ENCODE results near the gene PMM2. TPM values are rescaled to one million over a fixed set of nuclear protein-coding genes. Genes with fewer than 3 reads are reported as not detected.

Gene PMM2
- polyA plus RNA-seq, 4 donors, result 21.1 to 48.1 (median 36.0) TPM

DNA sequence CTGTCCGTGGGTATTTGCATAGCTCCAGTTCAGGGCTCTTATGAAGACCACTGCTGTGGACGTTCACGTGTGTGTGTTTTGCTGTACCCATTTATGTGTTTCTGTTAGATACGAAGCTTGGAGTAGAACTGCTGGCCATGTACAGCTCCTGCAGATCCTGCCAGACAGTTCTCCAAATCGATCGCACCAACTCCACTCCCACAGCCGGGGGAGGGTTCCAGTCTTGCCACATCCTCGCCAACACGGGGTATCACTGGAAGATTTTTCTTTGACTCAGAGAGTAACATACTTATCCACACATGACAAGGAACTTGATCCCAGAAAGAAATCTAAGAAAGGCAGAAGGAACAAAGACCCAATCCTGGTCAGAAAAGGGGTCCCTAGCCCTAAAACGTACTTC, 37.6 kb upstream of the PMM2 start:
- WGBS, 3 donors, result 88 to 91% (median 90%) methylated on average over 10 of the region's 10 CpGs
- Histone ChIP-seq H3K4me1 (ENCODE audit: control insufficient read depth in 3 of 3, insufficient read depth in 2 of 3, low read depth in 1 of 3, low read length in 2 of 3) (peaks cover 0 to 3% (median 0%) of the 10 kb centered on the region in 3 donors), H3K27ac (ENCODE audit: low read depth in 1 of 3, low read length in 2 of 3) (no peak overlapping the region), H3K36me3 (ENCODE audit: control insufficient read depth in 3 of 3, insufficient read depth in 2 of 3, low read depth in 1 of 3, low read length in 3 of 3) (peaks cover 0 to 73% (median 12%) of the 10 kb centered on the region in 3 donors), H3K4me3 (ENCODE audit: low read depth in 1 of 3, low read length in 3 of 3) (no peak overlapping the region), H3K27me3 (ENCODE audit: control insufficient read depth in 3 of 3, insufficient read depth in 3 of 3, low read length in 3 of 3) (no peaks in the 10 kb centered on the region), H3K9me3 (ENCODE audit: control insufficient read depth in 2 of 2, insufficient read depth in 1 of 2, low read depth in 1 of 2, low read length in 1 of 2) (no peaks in the 10 kb centered on the region)
- FAIRE-seq, result no peak
- DNase-seq, result no peak

DNA sequence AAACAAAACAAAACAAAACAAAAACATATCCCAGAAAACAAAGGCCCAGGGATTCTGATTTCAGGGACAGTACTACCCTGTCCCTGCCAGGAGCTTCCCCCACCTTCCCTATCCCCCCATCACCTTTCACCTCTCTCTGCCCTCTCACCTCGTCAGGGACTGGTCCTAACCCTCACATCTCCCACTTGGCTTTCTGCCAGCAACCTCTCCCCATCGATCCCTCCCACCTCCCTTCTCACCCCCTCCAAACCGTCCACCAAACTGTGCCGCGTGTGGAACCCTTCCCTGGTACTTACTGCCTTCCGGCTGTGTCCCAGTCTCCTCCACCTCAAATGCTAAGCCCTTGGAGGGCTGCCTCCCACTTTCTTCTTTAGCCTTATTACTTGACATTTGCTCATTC, 36.6 kb upstream of the PMM2 start:
- Histone ChIP-seq H3K27ac (ENCODE audit: low read depth in 1 of 3, low read length in 2 of 3) (no peak overlapping the region), H3K36me3 (ENCODE audit: control insufficient read depth in 3 of 3, insufficient read depth in 2 of 3, low read depth in 1 of 3, low read length in 3 of 3) (peaks cover 0 to 73% (median 12%) of the 10 kb centered on the region in 3 donors), H3K9me3 (ENCODE audit: control insufficient read depth in 2 of 2, insufficient read depth in 1 of 2, low read depth in 1 of 2, low read length in 1 of 2) (no peaks in the 10 kb centered on the region), H3K4me3 (ENCODE audit: low read depth in 1 of 3, low read length in 3 of 3) (no peak overlapping the region), H3K4me1 (ENCODE audit: control insufficient read depth in 3 of 3, insufficient read depth in 2 of 3, low read depth in 1 of 3, low read length in 2 of 3) (no peaks in the 10 kb centered on the region), H3K27me3 (ENCODE audit: control insufficient read depth in 3 of 3, insufficient read depth in 3 of 3, low read length in 3 of 3) (no peaks in the 10 kb centered on the region)
- WGBS, 3 donors, result 81 to 85% (median 82%) methylated on average over 6 of the region's 6 CpGs
- DNase-seq, result no peak
- FAIRE-seq, result no peak

DNA sequence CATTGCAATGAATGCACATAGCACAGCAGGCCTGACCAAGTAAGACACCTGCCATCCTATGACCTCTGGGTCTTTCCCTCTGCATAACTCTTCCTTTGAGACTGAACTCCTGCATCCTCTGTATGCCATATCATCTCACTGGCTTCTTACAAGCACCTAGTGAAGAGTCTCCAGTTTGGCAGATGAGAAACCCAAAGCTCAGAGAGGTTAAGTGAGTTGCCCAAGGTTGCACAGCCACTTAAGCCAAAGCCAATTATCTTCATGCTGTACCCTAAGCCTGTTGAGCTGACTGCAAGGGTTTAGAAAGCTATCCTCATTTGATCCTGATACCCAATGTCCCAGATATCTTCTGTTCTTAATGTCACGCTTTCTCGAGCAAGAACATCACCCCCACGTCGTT, 35.4 kb upstream of the PMM2 start:
- H3K27me3 ChIP-seq (ENCODE audit: control insufficient read depth in 3 of 3, insufficient read depth in 3 of 3, low read length in 3 of 3), result no peaks in the 10 kb centered on the region
- no peaks in the 10 kb centered on the region for H3K9me3 ChIP-seq (ENCODE audit: control insufficient read depth in 2 of 2, insufficient read depth in 1 of 2, low read depth in 1 of 2, low read length in 1 of 2)
- FAIRE-seq (no peak), DNase-seq (no peak)
- H3K4me1 ChIP-seq (ENCODE audit: control insufficient read depth in 3 of 3, insufficient read depth in 2 of 3, low read depth in 1 of 3, low read length in 2 of 3), result no peaks in the 10 kb centered on the region
- H3K36me3 ChIP-seq (ENCODE audit: control insufficient read depth in 3 of 3, insufficient read depth in 2 of 3, low read depth in 1 of 3, low read length in 3 of 3), result peaks cover 0 to 74% (median 14%) of the 10 kb centered on the region in 3 donors
- WGBS, 3 donors, result 90 to 98% (median 93%) methylated on average over 4 of the region's 4 CpGs
- H3K27ac ChIP-seq (ENCODE audit: low read depth in 1 of 3, low read length in 2 of 3), result no peak overlapping the region
- no peak overlapping the region for H3K4me3 ChIP-seq (ENCODE audit: low read depth in 1 of 3, low read length in 3 of 3)

DNA sequence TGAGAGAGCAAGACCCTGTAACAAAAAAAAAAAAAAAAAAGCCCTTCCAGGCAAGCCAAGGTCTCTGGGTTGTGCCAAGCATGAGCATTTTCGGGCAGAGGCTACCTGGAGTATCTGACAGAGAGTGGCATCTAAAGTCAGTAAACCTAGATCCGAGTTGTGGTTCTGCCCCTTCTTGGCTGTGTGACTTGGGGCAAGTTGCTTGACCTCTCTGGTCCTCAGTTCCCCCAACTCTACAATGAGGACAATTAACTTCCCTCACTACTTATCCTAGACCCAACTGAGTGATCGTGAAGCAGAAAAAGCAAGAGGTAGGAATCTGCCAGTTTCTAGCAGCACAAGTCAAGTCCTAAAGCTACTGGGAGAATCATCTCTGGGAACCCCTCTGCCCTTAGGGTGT, 34.6 kb upstream of the PMM2 start:
- Histone ChIP-seq H3K4me1 (ENCODE audit: control insufficient read depth in 3 of 3, insufficient read depth in 2 of 3, low read depth in 1 of 3, low read length in 2 of 3) (no peaks in the 10 kb centered on the region), H3K27ac (ENCODE audit: low read depth in 1 of 3, low read length in 2 of 3) (no peak overlapping the region), H3K9me3 (ENCODE audit: control insufficient read depth in 2 of 2, insufficient read depth in 1 of 2, low read depth in 1 of 2, low read length in 1 of 2) (no peaks in the 10 kb centered on the region), H3K4me3 (ENCODE audit: low read depth in 1 of 3, low read length in 3 of 3) (no peak overlapping the region), H3K36me3 (ENCODE audit: control insufficient read depth in 3 of 3, insufficient read depth in 2 of 3, low read depth in 1 of 3, low read length in 3 of 3) (peaks cover 0 to 70% (median 11%) of the 10 kb centered on the region in 3 donors), H3K27me3 (ENCODE audit: control insufficient read depth in 3 of 3, insufficient read depth in 3 of 3, low read length in 3 of 3) (no peaks in the 10 kb centered on the region)
- WGBS, 3 donors, result 92 to 98% (median 92%) methylated on average over 3 of the region's 3 CpGs
- FAIRE-seq, result no peak
- DNase-seq, result no peak

DNA sequence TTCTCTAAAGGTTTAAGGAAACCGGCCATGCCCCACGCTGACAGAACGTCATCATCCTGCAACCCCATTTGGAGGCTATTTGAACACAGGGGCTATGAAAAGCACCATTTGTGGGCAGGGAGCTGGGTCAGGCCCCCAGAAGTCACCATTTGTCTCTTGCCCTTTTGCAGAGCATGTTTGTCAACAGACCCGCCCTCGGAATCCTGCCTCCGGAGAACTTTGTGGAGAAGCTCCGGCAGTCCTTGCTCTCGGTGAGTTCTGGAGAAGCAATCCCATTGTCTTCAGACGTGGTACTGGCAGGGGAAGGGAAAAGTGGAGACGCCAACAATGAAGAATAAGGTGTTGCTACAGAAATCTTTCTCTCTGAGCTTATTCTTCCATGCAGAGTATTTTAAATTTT, 33.7 kb upstream of the PMM2 start:
- no peaks in the 10 kb centered on the region for H3K27me3 ChIP-seq (ENCODE audit: control insufficient read depth in 3 of 3, insufficient read depth in 3 of 3, low read length in 3 of 3)
- DNase-seq, result no peak
- H3K9me3 ChIP-seq (ENCODE audit: control insufficient read depth in 2 of 2, insufficient read depth in 1 of 2, low read depth in 1 of 2, low read length in 1 of 2), result no peaks in the 10 kb centered on the region
- 74 to 92% (median 89%) methylated on average over 10 of the region's 10 CpGs for WGBS, 3 donors
- no peak overlapping the region for H3K27ac ChIP-seq (ENCODE audit: low read depth in 1 of 3, low read length in 2 of 3)
- no peak overlapping the region for H3K4me3 ChIP-seq (ENCODE audit: low read depth in 1 of 3, low read length in 3 of 3)
- FAIRE-seq, result no peak
- peaks cover 0 to 72% (median 11%) of the 10 kb centered on the region in 3 donors for H3K36me3 ChIP-seq (ENCODE audit: control insufficient read depth in 3 of 3, insufficient read depth in 2 of 3, low read depth in 1 of 3, low read length in 3 of 3)
- H3K4me1 ChIP-seq (ENCODE audit: control insufficient read depth in 3 of 3, insufficient read depth in 2 of 3, low read depth in 1 of 3, low read length in 2 of 3), result no peaks in the 10 kb centered on the region

DNA sequence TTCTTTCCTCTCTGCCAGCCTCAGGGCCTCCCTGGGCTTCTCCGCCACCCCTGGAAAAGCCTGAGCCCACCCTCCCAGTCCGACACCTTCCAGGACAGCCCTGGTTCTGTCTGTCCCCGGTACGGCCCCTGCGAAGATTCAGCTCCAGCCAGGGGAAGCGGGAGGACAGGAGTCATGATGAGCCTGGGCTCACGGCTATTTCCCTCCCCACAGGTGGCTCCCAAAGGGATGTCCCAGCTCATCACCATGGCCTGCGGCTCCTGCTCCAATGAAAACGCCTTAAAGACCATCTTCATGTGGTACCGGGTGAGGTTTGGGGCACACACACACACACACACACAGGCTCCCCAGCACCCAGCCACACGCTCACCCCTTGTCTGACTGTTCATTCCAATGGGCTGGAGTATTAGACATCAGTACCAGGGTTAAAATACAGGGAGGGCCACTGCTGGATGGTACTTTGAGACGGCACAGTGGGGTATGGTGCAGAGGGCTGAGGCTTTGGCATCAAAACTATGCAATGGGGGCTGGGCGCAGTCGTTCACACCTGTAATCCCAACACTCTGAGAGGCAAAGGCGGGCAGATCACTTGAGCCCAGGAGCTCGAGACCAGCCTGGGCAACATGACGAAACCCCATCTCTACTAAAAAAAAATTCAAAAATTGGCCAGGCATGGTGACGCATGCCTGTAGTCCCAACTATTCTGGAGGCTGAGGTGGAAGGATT, 33.0 kb upstream of the PMM2 start:
- WGBS, 3 donors, result 91 to 94% (median 91%) methylated on average over 18 of the region's 18 CpGs
- no peak for FAIRE-seq
- Histone ChIP-seq H3K36me3 (ENCODE audit: control insufficient read depth in 3 of 3, insufficient read depth in 2 of 3, low read depth in 1 of 3, low read length in 3 of 3) (peaks cover 0 to 73% (median 14%) of the 10 kb centered on the region in 3 donors), H3K4me3 (ENCODE audit: low read depth in 1 of 3, low read length in 3 of 3) (no peak overlapping the region), H3K9me3 (ENCODE audit: control insufficient read depth in 2 of 2, insufficient read depth in 1 of 2, low read depth in 1 of 2, low read length in 1 of 2) (no peaks in the 10 kb centered on the region), H3K27me3 (ENCODE audit: control insufficient read depth in 3 of 3, insufficient read depth in 3 of 3, low read length in 3 of 3) (no peaks in the 10 kb centered on the region), H3K27ac (ENCODE audit: low read depth in 1 of 3, low read length in 2 of 3) (no peak overlapping the region), H3K4me1 (ENCODE audit: control insufficient read depth in 3 of 3, insufficient read depth in 2 of 3, low read depth in 1 of 3, low read length in 2 of 3) (no peaks in the 10 kb centered on the region)
- no peak for DNase-seq

DNA sequence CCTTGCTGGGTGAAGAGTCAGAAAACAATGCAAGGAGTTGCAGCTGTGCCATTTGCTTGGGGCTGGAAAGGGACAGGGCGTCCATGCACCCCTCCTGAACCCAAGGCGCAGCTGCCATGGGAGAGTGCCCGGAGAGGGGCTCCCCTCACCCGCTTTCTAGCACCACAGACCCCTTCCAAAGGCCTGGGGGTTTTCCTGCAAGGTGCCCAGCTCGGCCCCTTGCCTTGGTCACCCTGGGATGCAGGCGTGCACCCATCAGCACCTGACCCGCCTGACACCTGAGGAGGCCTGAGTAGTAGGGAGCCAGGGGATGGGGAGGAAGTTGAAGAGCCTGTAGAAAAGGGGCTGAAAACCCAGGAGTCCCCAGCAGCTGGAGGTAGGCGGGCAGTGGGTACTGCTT, 30.5 kb upstream of the PMM2 start:
- no peak overlapping the region for H3K27ac ChIP-seq (ENCODE audit: low read depth in 1 of 3, low read length in 2 of 3)
- WGBS, 3 donors, result 92 to 96% (median 96%) methylated on average over 8 of the region's 8 CpGs
- no peaks in the 10 kb centered on the region for H3K27me3 ChIP-seq (ENCODE audit: control insufficient read depth in 3 of 3, insufficient read depth in 3 of 3, low read length in 3 of 3)
- H3K36me3 ChIP-seq (ENCODE audit: control insufficient read depth in 3 of 3, insufficient read depth in 2 of 3, low read depth in 1 of 3, low read length in 3 of 3), result peaks cover 0 to 68% (median 10%) of the 10 kb centered on the region in 3 donors
- FAIRE-seq, result no peak
- H3K4me1 ChIP-seq (ENCODE audit: control insufficient read depth in 3 of 3, insufficient read depth in 2 of 3, low read depth in 1 of 3, low read length in 2 of 3), result no peaks in the 10 kb centered on the region
- no peak overlapping the region for H3K4me3 ChIP-seq (ENCODE audit: low read depth in 1 of 3, low read length in 3 of 3)
- DNase-seq, result no peak
- no peaks in the 10 kb centered on the region for H3K9me3 ChIP-seq (ENCODE audit: control insufficient read depth in 2 of 2, insufficient read depth in 1 of 2, low read depth in 1 of 2, low read length in 1 of 2)

DNA sequence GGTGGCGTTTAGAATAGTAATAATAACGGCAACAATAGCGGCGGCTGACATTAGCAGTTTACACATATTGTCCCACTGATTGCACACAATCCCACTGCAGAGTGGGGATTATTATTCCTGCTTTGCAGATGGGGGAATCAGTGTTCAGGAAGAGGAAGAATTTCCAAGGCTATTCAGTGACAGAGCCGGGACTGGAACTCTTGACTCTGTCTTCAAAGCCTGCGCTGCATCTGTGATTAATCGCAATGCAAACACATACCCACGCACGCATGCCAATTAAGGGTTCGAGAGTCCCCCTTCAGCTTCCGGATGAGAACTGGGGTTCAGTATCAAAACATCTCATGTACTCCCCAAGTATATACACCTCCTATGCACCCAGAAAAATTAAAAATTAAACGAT, 29.4 kb upstream of the PMM2 start:
- DNase-seq, result no peak
- Histone ChIP-seq H3K27ac (ENCODE audit: low read depth in 1 of 3, low read length in 2 of 3) (no peak overlapping the region), H3K27me3 (ENCODE audit: control insufficient read depth in 3 of 3, insufficient read depth in 3 of 3, low read length in 3 of 3) (no peaks in the 10 kb centered on the region), H3K9me3 (ENCODE audit: control insufficient read depth in 2 of 2, insufficient read depth in 1 of 2, low read depth in 1 of 2, low read length in 1 of 2) (no peaks in the 10 kb centered on the region), H3K4me1 (ENCODE audit: control insufficient read depth in 3 of 3, insufficient read depth in 2 of 3, low read depth in 1 of 3, low read length in 2 of 3) (no peaks in the 10 kb centered on the region), H3K36me3 (ENCODE audit: control insufficient read depth in 3 of 3, insufficient read depth in 2 of 3, low read depth in 1 of 3, low read length in 3 of 3) (peaks cover 3 to 66% (median 16%) of the 10 kb centered on the region in 3 donors), H3K4me3 (ENCODE audit: low read depth in 1 of 3, low read length in 3 of 3) (no peak overlapping the region)
- no peak for FAIRE-seq
- WGBS, 3 donors, result 95 to 97% (median 96%) methylated on average over 12 of the region's 12 CpGs

DNA sequence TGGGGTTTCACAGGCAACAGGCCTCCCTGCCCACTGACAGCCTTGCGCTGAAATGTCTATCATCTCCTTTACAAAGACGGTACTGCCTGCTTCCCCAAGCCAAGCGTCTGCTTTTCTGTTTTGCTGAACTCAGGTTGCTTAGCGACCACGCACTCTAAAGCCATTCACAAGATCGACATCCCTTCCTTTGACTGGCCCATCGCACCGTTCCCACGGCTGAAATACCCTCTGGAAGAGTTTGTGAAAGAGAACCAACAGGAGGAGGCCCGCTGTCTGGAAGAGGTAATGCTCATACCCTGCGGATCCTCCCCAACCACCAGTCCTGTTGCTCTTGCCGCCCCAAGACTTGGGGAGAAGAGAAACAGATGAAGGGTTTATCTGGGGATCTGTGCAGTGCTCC, 28.9 kb upstream of the PMM2 start:
- WGBS, 3 donors, result 82 to 93% (median 92%) methylated on average over 12 of the region's 12 CpGs
- H3K9me3 ChIP-seq (ENCODE audit: control insufficient read depth in 2 of 2, insufficient read depth in 1 of 2, low read depth in 1 of 2, low read length in 1 of 2), result no peaks in the 10 kb centered on the region
- no peak for FAIRE-seq
- H3K27me3 ChIP-seq (ENCODE audit: control insufficient read depth in 3 of 3, insufficient read depth in 3 of 3, low read length in 3 of 3), result no peaks in the 10 kb centered on the region
- no peak overlapping the region for H3K4me3 ChIP-seq (ENCODE audit: low read depth in 1 of 3, low read length in 3 of 3)
- no peaks in the 10 kb centered on the region for H3K4me1 ChIP-seq (ENCODE audit: control insufficient read depth in 3 of 3, insufficient read depth in 2 of 3, low read depth in 1 of 3, low read length in 2 of 3)
- DNase-seq, result no peak
- no peak overlapping the region for H3K27ac ChIP-seq (ENCODE audit: low read depth in 1 of 3, low read length in 2 of 3)
- H3K36me3 ChIP-seq (ENCODE audit: control insufficient read depth in 3 of 3, insufficient read depth in 2 of 3, low read depth in 1 of 3, low read length in 3 of 3), result peaks cover 3 to 66% (median 16%) of the 10 kb centered on the region in 3 donors

Data from small intestine (tissue), 7 donors.